RCC 7860 (cell line): ENCODE measurements around the gene COL4A3.
"Not testable (repeated sequence)": the region's sequence is repeated elsewhere in the genome, so short reads cannot be mapped to it uniquely, and the experiment has no call there.

Experiments
- DNase-seq: peaks from one replicate; pipeline ENCODE4 v3.0.0-alpha.2; 2015; ENCODE audit warnings: low spot score
- FAIRE-seq: peaks from 2 replicates; lab custom pipeline; 2012; peaks lifted over from hg19 to GRCh38; lab: Jason Lieb, UNC

COL4A3 gene

GRCh38 chr2:227154986-227155774, 9.2 kb upstream of the COL4A3 start:
- DNase-seq (no peak), FAIRE-seq (no peak)

- FAIRE-seq (no peak), DNase-seq (no peak)
Measured at GRCh38 chr2:227160164-227160563, 4.3 kb upstream of the COL4A3 start.

DNA sequence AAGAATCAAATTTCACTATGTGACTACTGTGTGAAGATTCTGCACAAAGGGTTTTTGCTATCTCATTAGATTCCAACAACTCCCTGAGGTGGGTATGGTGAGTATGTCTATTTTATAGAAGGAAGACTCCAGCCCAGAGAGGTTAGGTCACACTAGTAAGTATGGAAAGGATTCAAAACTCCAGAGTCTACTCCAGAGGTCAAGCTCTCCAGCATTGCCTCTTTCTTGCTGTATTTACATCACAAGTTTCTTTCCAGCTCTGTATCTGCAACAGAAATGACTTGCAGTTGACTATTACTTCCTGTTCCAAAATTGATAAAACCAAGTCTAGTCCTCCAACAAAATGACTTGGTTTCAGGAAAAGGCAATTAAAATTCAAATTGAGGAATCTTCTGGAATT, 2.5 kb upstream of the COL4A3 start:
- no peak for DNase-seq
- no peak for FAIRE-seq

GRCh38 chr2:227163485-227163997, 883 bp upstream of the COL4A3 start:
- no peak for FAIRE-seq
- DNase-seq: no peak

- no peak for FAIRE-seq
- DNase-seq: no peak
Measured at GRCh38 chr2:227164763-227165291, 403 bp downstream of the COL4A3 start.

GRCh38 chr2:227171779-227172178, 7.4 kb downstream of the COL4A3 start:
- not testable (repeated sequence) for FAIRE-seq, DNase-seq

GRCh38 chr2:227177592-227178336, 13.3 kb downstream of the COL4A3 start:
- no peak for FAIRE-seq

DNA sequence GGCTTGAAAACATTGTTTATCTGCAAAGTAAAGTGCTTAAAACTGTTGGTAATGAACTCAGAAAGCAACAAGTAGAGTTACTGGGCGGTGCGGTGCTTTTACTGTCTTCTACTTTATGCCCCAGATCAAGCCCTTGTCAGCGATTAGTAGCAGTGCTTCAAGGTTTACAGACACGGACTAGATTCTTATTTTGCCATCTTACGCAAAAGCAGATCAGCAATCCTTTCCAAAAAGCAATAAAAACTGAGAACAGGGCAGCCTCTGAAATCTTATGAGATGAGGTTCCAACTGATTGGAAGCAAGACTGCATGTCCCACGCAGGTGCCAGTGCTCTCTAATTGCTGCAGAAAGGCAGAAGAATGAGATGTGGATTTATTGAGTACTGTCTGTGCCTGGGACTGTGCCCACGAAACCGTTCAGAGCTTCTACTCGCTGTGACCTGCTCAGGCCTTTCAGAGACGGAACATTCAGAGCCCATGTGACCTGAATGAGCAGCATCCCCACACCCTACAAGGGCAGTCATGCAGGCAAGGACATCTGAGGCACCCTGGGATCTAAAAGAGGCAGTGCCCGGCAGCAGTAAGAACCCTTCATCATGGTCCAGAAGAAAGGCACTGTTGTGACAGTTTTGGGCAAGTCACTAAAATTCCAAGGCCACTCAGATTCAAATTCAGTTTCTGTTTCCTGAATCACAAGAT, 15.7 kb downstream of the COL4A3 start:
- DNase-seq (no peak), FAIRE-seq (no peak)

More at GRCh38 chr2:227177592-227178336, 13.3 kb downstream of the COL4A3 start:
- no peak for DNase-seq

DNA sequence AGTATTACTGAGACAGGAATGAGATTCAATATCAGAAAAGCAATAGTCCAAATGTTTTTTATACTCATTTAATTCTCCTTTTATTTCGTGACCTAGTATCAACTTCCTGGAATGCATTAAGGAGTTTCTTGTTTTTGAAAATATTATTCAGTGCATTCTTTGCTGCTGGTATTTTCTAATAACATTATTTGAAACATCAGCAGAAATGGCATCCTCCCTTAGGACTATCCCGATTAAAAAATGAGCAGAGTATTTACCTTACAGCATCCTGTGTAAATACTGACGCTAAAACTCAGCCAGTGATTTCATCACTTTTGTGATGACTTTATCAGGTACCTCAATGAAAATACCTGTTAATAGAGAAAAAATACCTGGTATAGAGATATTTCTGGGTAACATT, 16.3 kb downstream of the COL4A3 start:
- DNase-seq (no peak), FAIRE-seq (no peak)

- no peak for FAIRE-seq
Measured at GRCh38 chr2:227182765-227183164, 18.3 kb downstream of the COL4A3 start.

GRCh38 chr2:227183657-227184367, 19.4 kb downstream of the COL4A3 start:
- FAIRE-seq (peak; percentile 25), DNase-seq (no peak)

More at GRCh38 chr2:227182765-227183164, 18.3 kb downstream of the COL4A3 start:
- DNase-seq: no peak

DNA sequence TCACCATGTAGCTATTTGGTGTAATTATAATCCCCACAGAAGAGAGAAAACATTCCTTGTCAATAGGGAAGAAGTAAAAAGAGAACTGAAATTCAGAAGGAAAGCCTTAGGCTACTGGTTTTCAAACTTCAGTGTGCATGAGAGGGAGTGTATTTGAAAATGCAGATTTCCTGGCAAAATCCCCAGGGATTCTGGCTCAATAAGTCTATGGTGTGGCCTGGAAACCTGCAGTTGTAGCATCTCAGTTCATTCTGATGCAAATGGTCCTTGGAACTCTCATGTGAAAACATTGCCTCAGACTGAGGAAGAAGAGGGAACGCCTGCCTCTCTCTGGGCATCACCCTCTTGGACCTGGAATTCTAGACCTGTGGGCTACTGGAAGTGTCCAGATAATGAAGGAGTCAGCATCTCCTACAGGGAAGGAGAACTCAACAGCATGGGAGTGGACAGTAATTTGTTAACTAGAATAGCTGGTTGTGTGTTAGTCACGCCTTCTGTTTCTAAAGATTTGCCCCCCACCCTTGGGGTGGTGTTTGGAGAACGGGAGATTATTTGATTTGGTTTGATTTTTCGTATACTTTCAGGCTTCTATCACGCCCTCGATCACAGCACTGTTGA, 21.3 kb downstream of the COL4A3 start:
- no peak for FAIRE-seq

DNA sequence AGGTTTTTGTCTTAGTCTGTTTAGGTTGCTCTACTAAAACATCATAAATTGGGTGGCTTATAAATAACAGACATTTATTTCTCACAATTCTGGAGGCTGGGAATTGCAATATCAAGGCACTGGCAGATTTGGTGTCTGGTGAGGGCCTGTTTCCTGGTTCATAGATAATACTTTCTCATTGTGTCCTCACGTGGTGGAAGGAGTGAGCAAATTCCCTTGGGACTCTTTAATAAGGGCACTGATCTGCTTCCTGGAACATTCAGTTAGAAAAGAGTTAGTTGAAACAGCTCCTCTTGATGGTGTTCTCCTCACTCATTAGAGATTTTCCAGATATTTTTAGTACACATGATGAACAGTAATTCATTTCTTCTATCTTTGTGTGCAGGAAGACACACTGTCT, 22.3 kb downstream of the COL4A3 start:
- DNase-seq (no peak), FAIRE-seq (no peak)

More for the DNA sequence above, 21.3 kb downstream of the COL4A3 start:
- no peak for DNase-seq

DNA sequence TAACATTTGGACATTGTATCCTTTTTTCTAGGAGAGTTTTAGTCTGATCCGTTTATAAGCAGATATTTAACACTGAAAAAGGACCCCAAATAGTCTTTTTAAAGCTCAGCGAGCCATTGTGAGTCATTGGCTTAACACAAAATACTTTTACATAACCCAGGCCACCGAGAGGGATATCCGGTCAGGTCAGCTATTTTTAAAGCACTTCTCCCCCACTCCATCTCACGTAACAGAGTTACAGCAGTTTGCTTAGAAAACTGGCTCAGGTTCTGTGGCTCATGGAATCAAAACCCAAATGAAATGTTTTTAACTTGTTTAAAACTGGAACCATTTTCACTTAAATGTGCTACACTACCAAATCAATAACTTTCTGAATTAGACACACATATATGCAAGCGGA, 23.9 kb downstream of the COL4A3 start:
- DNase-seq (no peak), FAIRE-seq (no peak)

DNA sequence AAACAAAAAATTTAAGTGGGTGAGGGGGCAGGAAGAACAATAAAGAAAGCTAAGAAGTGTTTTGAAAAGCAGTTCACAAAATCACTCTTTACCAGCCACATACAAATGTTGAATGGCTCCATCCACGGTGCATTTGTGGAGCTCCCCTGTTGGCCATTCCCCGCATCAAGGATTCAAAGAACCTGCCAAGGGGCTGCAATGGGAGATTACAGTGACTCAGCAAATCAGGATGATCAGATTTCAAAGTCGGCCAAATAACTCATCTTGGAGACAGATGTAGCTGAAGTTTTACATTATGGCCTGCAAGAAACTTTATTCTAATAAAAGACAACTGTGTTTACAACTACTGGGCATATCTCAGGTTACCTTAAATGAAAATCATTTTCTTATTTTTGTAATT, 26.9 kb downstream of the COL4A3 start:
- DNase-seq: no peak
- FAIRE-seq: no peak

GRCh38 chr2:227192491-227192890, 28.1 kb downstream of the COL4A3 start:
- no peak for DNase-seq
- no peak for FAIRE-seq

- no peak for FAIRE-seq
Measured at GRCh38 chr2:227194219-227194618, 29.8 kb downstream of the COL4A3 start.

GRCh38 chr2:227198866-227199265, 34.4 kb downstream of the COL4A3 start:
- FAIRE-seq: no peak
- DNase-seq: no peak

More at GRCh38 chr2:227194219-227194618, 29.8 kb downstream of the COL4A3 start:
- DNase-seq: no peak

- FAIRE-seq (no peak), DNase-seq (no peak)
Measured at GRCh38 chr2:227201771-227202170, 37.3 kb downstream of the COL4A3 start.

DNA sequence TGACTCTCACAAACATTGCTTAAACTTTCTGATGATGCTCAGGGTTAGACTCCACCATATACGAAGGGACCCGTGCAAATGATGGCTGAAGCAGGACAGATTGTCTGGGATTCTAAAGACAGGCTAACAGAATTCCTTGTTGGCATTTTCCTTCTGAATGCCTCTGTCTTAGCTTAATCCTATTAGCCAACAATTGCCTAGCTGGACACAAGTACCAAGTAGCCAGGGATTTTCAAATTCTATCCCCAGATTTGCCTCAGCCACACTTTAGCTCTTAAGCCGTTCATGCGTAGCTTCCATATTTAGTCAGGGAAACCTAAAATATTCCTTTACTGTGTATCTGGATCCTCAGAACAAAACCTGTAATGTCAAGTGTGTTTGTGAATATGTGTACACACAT, 40.0 kb downstream of the COL4A3 start:
- FAIRE-seq (no peak), DNase-seq (no peak)
